HEK293T (cell line): ENCODE results near the gene RFC2.

Experiments used
- BHLHE40 ChIP-seq: fragments of 450-650 bp; IDR thresholded peaks from 2 replicates; pipeline ENCODE4 v1.6.1; 2016; ENCODE audit warnings: mild to moderate bottlenecking, moderate library complexity, borderline replicate concordance
- FOXA1 ChIP-seq: fragments of 450-650 bp; IDR thresholded peaks from 2 replicates; pipeline ENCODE4 v1.6.1; 2016; ENCODE audit warnings: mild to moderate bottlenecking
- HDGF ChIP-seq: fragments of 450-650 bp; IDR thresholded peaks from 2 replicates; pipeline ENCODE4 v1.6.1; 2017; ENCODE audit warnings: antibody characterized with exemption, borderline replicate concordance
- ZNF384 ChIP-seq: fragments of 450-650 bp; IDR thresholded peaks from 2 replicates; pipeline ENCODE4 v1.6.1; 2016
- TF ChIP-seq, protein P1 (sequence below): fragments of 450-650 bp; IDR thresholded peaks from 2 replicates; pipeline ENCODE4 v1.6.1; 2016

DNA sequence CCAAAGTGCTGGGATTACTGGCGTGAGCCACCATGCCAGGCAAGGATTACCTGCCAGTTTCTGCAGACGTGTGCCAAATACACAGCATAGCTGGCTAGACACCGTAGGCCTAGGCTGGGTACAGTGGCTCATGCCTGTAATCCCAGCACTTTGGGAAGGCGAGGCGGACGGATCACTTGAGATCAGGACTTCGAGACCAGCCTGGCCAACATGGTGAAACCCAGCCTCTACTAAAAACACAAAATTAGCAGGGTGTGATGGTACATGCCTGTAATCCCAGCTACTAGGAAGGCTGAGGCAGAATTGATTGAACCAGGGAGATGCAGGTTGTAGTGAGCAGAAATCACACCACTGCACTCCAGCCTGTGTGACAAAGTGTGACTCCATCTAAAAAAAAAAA lies 868 bp downstream of the RFC2 start:
- TF ChIP-seq BHLHE40 (no peak), FOXA1 (no peak), HDGF (no peak), ZNF384 (no peak)
- TF ChIP-seq, protein P1, sequence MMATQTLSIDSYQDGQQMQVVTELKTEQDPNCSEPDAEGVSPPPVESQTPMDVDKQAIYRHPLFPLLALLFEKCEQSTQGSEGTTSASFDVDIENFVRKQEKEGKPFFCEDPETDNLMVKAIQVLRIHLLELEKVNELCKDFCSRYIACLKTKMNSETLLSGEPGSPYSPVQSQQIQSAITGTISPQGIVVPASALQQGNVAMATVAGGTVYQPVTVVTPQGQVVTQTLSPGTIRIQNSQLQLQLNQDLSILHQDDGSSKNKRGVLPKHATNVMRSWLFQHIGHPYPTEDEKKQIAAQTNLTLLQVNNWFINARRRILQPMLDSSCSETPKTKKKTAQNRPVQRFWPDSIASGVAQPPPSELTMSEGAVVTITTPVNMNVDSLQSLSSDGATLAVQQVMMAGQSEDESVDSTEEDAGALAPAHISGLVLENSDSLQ: no peak
